NCI-H1694 treated with DMSO at 0.1 percent for 48 hours (cell line): ENCODE data around the gene LRP1.

Source experiments
- DNase-seq: peaks from one replicate; lab custom pipeline; 2025; lab: John Stamatoyannopoulos, UW

LRP1 gene

GRCh38 chr12:57156701-57157403 is 28.6 kb downstream of the LRP1 start:
- no peak for DNase-seq

GRCh38 chr12:57157588-57158173 is 29.4 kb downstream of the LRP1 start:
- no peak for DNase-seq

- no peak for DNase-seq
Observed at GRCh38 chr12:57158186-57158585, 29.9 kb downstream of the LRP1 start.

GRCh38 chr12:57158665-57159064 is 30.4 kb downstream of the LRP1 start:
- no peak for DNase-seq

GRCh38 chr12:57159311-57159710 is 31.0 kb downstream of the LRP1 start:
- DNase-seq: no peak

GRCh38 chr12:57160040-57160439 is 31.8 kb downstream of the LRP1 start:
- DNase-seq: no peak

GRCh38 chr12:57160741-57161140 is 32.5 kb downstream of the LRP1 start:
- DNase-seq: no peak

- no peak for DNase-seq
Observed at GRCh38 chr12:57161491-57161890, 33.2 kb downstream of the LRP1 start.

GRCh38 chr12:57162553-57163125 is 34.4 kb downstream of the LRP1 start:
- no peak for DNase-seq

- DNase-seq: no peak
Observed at GRCh38 chr12:57164454-57164853, 36.2 kb downstream of the LRP1 start.

- DNase-seq: no peak
Observed at GRCh38 chr12:57164966-57165625, 36.8 kb downstream of the LRP1 start.

GRCh38 chr12:57165741-57166140 is 37.5 kb downstream of the LRP1 start:
- no peak for DNase-seq

GRCh38 chr12:57166971-57167371 is 38.7 kb downstream of the LRP1 start:
- no peak for DNase-seq

GRCh38 chr12:57168058-57168457 is 39.8 kb downstream of the LRP1 start:
- no peak for DNase-seq

GRCh38 chr12:57169046-57169795 is 40.9 kb downstream of the LRP1 start:
- DNase-seq: no peak

- DNase-seq: no peak
Observed at GRCh38 chr12:57169969-57170368, 41.7 kb downstream of the LRP1 start.

GRCh38 chr12:57170408-57170807 is 42.1 kb downstream of the LRP1 start:
- no peak for DNase-seq

GRCh38 chr12:57170927-57171326 is 42.6 kb downstream of the LRP1 start:
- DNase-seq: no peak

GRCh38 chr12:57171668-57172067 is 43.4 kb downstream of the LRP1 start:
- DNase-seq: no peak

- no peak for DNase-seq
Observed at GRCh38 chr12:57173089-57173488, 44.8 kb downstream of the LRP1 start.

GRCh38 chr12:57173683-57174082 is 45.4 kb downstream of the LRP1 start:
- no peak for DNase-seq

GRCh38 chr12:57175428-57176138 is 47.3 kb downstream of the LRP1 start:
- DNase-seq: no peak
